HG03159 (cell line): ENCODE results near the gene HDAC9.
A peak's percentile ranks its signal among the peaks of the same experiment; 100 is the strongest.

ENCODE experiments used
- ATAC-seq: cut with Tn5 transposase; IDR thresholded peaks from one replicate; pipeline ENCODE4 v1.9.1; 2021; ENCODE audit warnings: mild to moderate bottlenecking, moderate library complexity; ENCODE audit not compliant: unreplicated experiment

HDAC9 gene

GRCh38 chr7:18495412-18496340 is at the start of gene HDAC9:
Gene HDAC9 (plus strand): TSS chr7:18495749. CDS start chr7:18496303, 554 bp downstream.
- ATAC-seq: peak; percentile 91

GRCh38 chr7:18445916-18446520 is 49.5 kb upstream of the HDAC9 start:
- no peak for ATAC-seq

DNA sequence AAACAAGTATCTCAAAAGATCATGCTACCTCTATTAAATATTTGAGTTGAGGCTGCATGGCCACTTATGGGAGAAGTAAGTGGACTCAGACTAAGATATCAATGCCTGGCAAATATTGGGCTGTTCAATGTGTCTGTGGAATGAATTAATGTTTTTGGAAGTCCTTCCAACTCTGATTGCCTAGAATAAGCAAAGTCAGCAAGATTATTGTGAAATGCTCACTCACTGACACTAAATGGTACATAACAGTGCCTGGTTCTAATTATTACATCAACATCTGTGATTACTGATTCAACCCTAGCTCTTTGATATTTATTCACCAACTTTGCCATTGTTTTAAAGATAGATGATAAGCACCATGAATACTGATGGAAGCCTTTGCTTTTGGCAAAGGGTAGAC is 45.5 kb upstream of the HDAC9 start:
- no peak for ATAC-seq

GRCh38 chr7:18455606-18456005 is 39.9 kb upstream of the HDAC9 start:
- no peak for ATAC-seq

GRCh38 chr7:18457832-18458231 is 37.7 kb upstream of the HDAC9 start:
- no peak for ATAC-seq

GRCh38 chr7:18458830-18459229 is 36.7 kb upstream of the HDAC9 start:
- ATAC-seq: no peak

- ATAC-seq: no peak
These were observed 35.9 kb upstream of the HDAC9 start for GRCh38 chr7:18459484-18460245.

DNA sequence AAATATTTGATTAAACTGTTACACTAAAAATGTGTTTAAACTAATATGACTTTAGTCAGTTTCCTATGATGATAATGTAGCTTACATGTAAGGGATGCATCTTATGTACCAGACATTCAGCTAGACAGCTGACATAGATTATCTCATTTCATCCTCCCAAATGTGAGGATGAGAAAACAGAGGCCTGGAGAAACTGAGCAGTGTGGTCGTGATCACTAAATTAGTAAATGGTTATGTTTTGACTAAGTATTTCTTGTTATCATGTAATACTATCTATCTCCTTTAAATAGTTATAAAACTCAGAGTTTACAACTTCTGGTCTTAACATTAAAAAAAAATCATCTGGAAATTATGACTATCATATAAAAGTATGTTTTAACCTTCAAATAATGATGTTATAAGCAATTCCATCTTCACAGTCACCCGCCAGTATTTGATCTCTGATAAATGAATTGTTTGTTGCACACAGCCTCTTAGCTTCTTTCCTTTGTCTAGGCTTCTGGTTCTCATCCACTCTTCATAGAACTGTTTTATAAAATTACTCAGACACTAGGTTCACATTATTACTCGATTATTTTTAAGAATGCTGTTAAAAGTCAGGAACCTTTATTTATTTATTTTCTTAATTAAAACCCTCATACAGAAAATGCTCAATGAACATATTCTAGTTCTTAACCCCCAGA is 33.6 kb upstream of the HDAC9 start:
- no peak for ATAC-seq

DNA sequence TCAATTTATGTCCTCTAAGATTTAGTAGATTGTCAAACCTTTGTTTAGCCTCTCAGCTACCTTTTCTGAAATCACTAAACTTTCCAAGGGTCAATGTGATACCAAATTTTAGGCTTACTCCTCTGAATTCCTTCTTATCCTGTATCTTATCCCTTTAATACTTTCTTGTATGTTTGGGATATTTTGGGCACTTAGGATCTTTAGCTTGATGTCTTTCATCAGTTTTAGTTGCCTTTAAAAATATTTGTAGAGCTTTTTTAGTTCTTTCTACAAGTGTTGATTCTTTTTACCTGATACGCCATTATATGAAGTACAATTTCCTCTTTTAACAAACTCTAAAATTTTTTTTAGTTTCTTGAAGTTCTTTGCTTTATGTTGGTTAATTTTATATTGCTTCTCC is 30.7 kb upstream of the HDAC9 start:
- no peak for ATAC-seq

DNA sequence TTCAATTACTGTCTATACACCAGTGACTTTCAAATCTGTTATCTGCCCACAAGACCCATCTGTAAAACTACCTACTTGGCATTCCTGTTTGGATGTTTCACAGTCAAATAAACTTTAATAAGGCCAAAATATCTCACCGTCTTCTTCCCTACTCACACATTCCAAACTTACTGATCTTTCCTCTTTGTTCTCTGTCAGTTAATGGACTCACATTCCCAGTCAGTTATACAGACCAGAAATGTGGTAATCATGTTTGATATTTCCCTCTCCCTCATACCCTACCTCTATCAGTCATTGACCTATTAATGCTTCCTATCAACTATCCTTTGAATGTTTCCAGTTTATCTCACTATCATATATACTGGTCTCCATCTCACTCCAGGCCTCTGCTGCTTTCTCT is 28.5 kb upstream of the HDAC9 start:
- no peak for ATAC-seq

- no peak for ATAC-seq
These were observed 26.8 kb upstream of the HDAC9 start for GRCh38 chr7:18468795-18469194.

- ATAC-seq: no peak
These were observed 26.2 kb upstream of the HDAC9 start for GRCh38 chr7:18469316-18469715.

DNA sequence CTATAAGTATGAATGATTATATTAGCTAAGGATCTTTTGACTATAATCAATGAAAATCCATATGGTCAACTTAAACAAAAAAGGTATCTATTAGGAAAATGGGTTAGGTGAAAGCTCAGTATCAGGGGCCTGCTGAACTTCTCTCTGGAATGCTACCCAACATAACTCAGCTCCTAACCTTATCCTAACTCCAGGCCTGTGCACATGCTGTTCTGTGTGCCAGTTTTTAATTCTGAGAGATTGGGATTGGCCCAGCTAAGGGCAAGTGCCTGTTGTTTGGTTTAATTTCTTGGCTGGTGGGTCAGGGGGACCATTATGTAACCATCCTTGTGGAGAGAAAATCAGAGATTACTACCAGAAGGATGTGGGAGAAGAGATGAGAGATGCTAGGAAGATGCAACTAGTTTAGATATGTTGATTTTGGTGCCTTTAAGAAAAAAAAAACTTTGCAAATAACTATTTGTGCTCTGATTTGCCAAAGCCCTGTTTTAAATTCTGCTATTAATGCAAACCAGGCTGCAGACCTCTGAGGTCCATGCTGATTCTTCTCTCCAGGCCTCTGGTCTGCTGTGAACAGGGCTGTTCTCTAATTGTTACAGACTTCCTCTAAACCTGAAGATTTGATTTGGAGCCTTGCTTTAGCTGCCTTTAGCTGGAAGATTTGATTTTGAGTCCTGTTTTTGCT is 23.9 kb upstream of the HDAC9 start:
- ATAC-seq: no peak

DNA sequence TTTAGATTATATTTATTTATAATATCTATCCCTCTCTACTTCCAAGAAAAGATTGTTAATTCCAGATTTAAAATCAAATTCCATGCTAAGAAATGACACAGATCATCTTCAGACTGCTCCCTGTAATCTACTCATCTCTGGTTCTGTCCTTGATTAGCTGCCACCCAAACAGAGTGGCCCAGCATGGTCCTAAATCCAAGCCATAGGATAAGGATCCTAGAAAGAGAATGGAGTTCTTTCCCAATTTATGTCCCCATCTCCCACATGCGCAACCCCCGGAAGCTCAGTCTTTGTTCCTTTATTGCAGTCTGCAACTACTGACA is 23.4 kb upstream of the HDAC9 start:
- ATAC-seq: no peak

GRCh38 chr7:18473119-18473518 is 22.4 kb upstream of the HDAC9 start:
- ATAC-seq: no peak

- ATAC-seq: no peak
These were observed 20.6 kb upstream of the HDAC9 start for GRCh38 chr7:18474944-18475343.

- no peak for ATAC-seq
These were observed 20.1 kb upstream of the HDAC9 start for GRCh38 chr7:18475488-18475887.

DNA sequence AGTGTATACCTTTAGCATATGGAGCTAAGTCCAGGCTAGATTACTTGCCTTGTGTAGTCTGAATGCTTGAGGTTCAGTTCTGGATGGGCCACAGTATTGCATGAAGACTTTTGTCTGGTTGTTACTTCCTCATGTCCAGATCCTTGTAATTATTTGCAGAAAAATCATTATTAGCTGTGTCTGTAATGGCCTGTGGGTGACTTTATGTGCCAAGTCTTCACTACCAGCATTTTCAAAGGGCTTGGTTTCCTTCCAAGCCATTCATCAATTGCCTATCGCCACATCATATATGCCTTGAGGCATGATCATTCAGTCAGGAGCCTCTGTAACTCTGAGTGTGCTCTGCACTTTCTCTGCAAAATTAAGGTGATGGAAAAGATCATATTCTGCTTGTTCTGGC is 13.8 kb upstream of the HDAC9 start:
- no peak for ATAC-seq

- ATAC-seq: no peak
These were observed 7.5 kb upstream of the HDAC9 start for GRCh38 chr7:18488049-18488448.

GRCh38 chr7:18489624-18490023 is 5.9 kb upstream of the HDAC9 start:
- ATAC-seq: no peak

DNA sequence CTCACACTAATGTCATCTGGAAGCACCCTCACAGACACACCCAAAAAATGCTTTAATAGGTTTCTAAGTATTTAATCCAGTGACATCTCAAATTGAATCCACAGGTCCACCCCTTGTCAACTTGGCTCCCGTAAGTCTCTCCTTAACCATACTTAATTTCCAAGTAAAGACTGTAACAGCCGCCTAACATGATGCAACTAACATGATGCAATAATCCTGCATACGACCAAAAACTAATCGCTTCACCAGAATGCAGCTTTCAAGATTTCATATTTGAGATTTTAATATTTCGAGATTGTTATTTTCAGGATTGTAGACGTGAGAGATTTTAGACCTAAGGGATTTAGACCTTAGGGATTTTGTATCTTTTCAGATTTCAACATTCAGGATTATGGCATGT is 3.7 kb upstream of the HDAC9 start:
- no peak for ATAC-seq
